B cell (primary cell): ENCODE measurements around the gene SFXN2. TPM values are rescaled to one million over a fixed set of nuclear protein-coding genes. Genes with fewer than 3 reads are reported as not detected.

Experiments used
- ATAC-seq: fragments of 200-7000 bp; cut with Tn5 transposase; one replicate; pipeline ENCODE4 v1.10.0; 2021; ENCODE audit warnings: low read depth, mild to moderate bottlenecking, moderate number of reproducible peaks, moderate library complexity
- CTCF ChIA-PET: fragments of 350-600 bp; sonication (Branson Sonifier 250); formaldehyde crosslinking; loops from one replicate; lab custom pipeline; 2021; ENCODE audit warnings: antibody characterized with exemption, inconsistent platforms; lab: Charles Lee
- POLR2A ChIA-PET: fragments of 350-600 bp; sonication (Branson Sonifier 250); formaldehyde crosslinking; loops from one replicate; lab custom pipeline; 2021; ENCODE audit warnings: antibody characterized with exemption; lab: Charles Lee
- DNase-seq: peaks from one replicate; pipeline ENCODE4 v3.0.0; 2013
- H2AFZ ChIP-seq: 2 replicates; pipeline ENCODE4 v1.6.1; 2012; ENCODE audit warnings: mild to moderate bottlenecking, low read depth, low read length; ENCODE audit not compliant: insufficient read depth, poor library complexity, severe bottlenecking
- H3K27ac ChIP-seq, 2 donors: 1 replicate in 1 of 2; 2 replicates in 1 of 2; pipeline ENCODE4 v1.5.1; 2012 to 2013; ENCODE audit warnings: low read length in 2 of 2, mild to moderate bottlenecking in 2 of 2, moderate library complexity in 1 of 2
- H3K27me3 ChIP-seq, 4 experiments: fragments of 200-600 bp in 1 of 4; sonication (generic) in 1 of 4; replicated peaks in 1 of 4; 1 replicate in 2 of 4; 2 replicates in 2 of 4; pipeline versions ENCODE4 v1.6.1 to v1.7.0; 2013 to 2016; ENCODE audit warnings: low read length in 3 of 4, mild to moderate bottlenecking in 2 of 4, mixed read lengths in 1 of 4, moderate library complexity in 1 of 4; ENCODE audit not compliant: insufficient read depth in 4 of 4, control insufficient read depth in 3 of 4; ENCODE audit errors: control extremely low read depth in 1 of 4
- H3K36me3 ChIP-seq, 2 experiments: replicated peaks in 1 of 2; 1 replicate in 1 of 2; 2 replicates in 1 of 2; pipeline versions ENCODE4 v1.6.1 to v1.7.1; 2013; ENCODE audit warnings: low read length in 1 of 2; ENCODE audit not compliant: insufficient read depth in 2 of 2, control insufficient read depth in 1 of 2; ENCODE audit errors: control extremely low read depth in 1 of 2, extremely low read depth in 1 of 2
- H3K4me1 ChIP-seq, 2 donors: fragments of 200-600 bp in 1 of 2; sonication (generic) in 1 of 2; 1 replicate in 1 of 2; 2 replicates in 1 of 2; pipeline versions ENCODE4 v1.5.1 to v1.6.1; 2013 to 2017; ENCODE audit warnings: low read length in 2 of 2; ENCODE audit not compliant: control insufficient read depth in 2 of 2, insufficient read depth in 2 of 2
- H3K4me2 ChIP-seq: replicated peaks from 2 replicates; pipeline ENCODE3; 2012; ENCODE audit warnings: mild to moderate bottlenecking, low read depth, low read length; ENCODE audit not compliant: poor library complexity, severe bottlenecking
- H3K4me3 ChIP-seq, 5 experiments: fragments of 200-600 bp in 1 of 5; sonication (generic) in 1 of 5; 1 replicate in 3 of 5; 2 replicates in 2 of 5; pipeline versions ENCODE4 v1.5.1 to v1.7.0; 2011 to 2016; ENCODE audit warnings: low read length in 4 of 5, mild to moderate bottlenecking in 4 of 5, low read depth in 2 of 5, control low read depth in 1 of 5, moderate library complexity in 1 of 5; ENCODE audit not compliant: insufficient read depth in 1 of 5; ENCODE audit errors: control extremely low read depth in 1 of 5, extremely low read depth in 1 of 5
- H3K79me2 ChIP-seq: fragments of 200-600 bp; sonication (generic); one replicate; pipeline ENCODE4 v1.6.0; 2016; ENCODE audit warnings: low read length; ENCODE audit not compliant: control insufficient read depth, insufficient read depth
- H3K9ac ChIP-seq: fragments of 200-600 bp; sonication (generic); 2 replicates; pipeline ENCODE4 v1.6.1; 2017; ENCODE audit warnings: mild to moderate bottlenecking, low read length, moderate library complexity
- H3K9me3 ChIP-seq, 3 donors: one replicate each; pipeline versions ENCODE4 v1.6.1 to v1.7.1; 2013; ENCODE audit warnings: low read length in 2 of 3; ENCODE audit not compliant: control insufficient read depth in 2 of 3, insufficient read depth in 1 of 3; ENCODE audit errors: control extremely low read depth in 1 of 3
- H4K20me1 ChIP-seq: 2 replicates; pipeline ENCODE4 v1.6.0; 2012; ENCODE audit warnings: mild to moderate bottlenecking, low read length; ENCODE audit not compliant: insufficient read depth, control insufficient read depth, poor library complexity, severe bottlenecking
- H3K27ac Mint-ChIP-seq: one replicate; pipeline ENCODE4 v1.8.0; 2021; ENCODE audit warnings: mixed read lengths
- H3K27me3 Mint-ChIP-seq: one replicate; pipeline ENCODE4 v1.8.0; 2021; ENCODE audit warnings: mixed read lengths
- H3K4me1 Mint-ChIP-seq: one replicate; pipeline ENCODE4 v1.8.0; 2021; ENCODE audit warnings: mixed read lengths
- H3K4me3 Mint-ChIP-seq: one replicate; pipeline ENCODE4 v1.8.0; 2021; ENCODE audit warnings: mixed read lengths
- H3K9me3 Mint-ChIP-seq: one replicate; pipeline ENCODE4 v1.8.0; 2022; ENCODE audit warnings: mixed read lengths; ENCODE audit not compliant: insufficient read depth
- EZH2 ChIP-seq: IDR thresholded peaks from 2 replicates; pipeline ENCODE4 v1.6.1; 2012; ENCODE audit warnings: borderline replicate concordance, low read depth, mild to moderate bottlenecking, moderate library complexity, low read length; ENCODE audit not compliant: insufficient read depth, poor library complexity, severe bottlenecking
- WGBS: methylation state at CpG from one replicate; pipeline ENCODE4 v1.1.5; 2013; ENCODE audit warnings: missing lambda C conversion rate; ENCODE audit not compliant: insufficient coverage; 5-methylcytosine and 5-hydroxymethylcytosine counted together
- intact Hi-C: fragments of 100-400 bp; cut with micrococcal nuclease; formaldehyde crosslinking; loops from one replicate; pipeline ENCODE4 v1.10.0; 2022
- polyA plus RNA-seq: library from polyadenylated mRNA; depleted of rRNA; stranded (reverse); fragments of >200 nt; gene quantifications from 2 replicates; pipeline ENCODE4 v1.2.3, GENCODE V29; 2012
- total RNA-seq, 2 donors: library from RNA; stranded (reverse); fragments of 120-200 nt in 1 of 2; gene quantifications; 1 replicate in 1 of 2; 2 replicates in 1 of 2; pipeline versions ENCODE4 v1.2.3 to v1.2.4, GENCODE V29; 2013 to 2022
- TF ChIP-seq, protein P1 (sequence below): fragments of 200-600 bp; IDR thresholded peaks from one replicate; pipeline ENCODE4 v1.8.0; 2022; ENCODE audit warnings: antibody characterized with exemption, mild to moderate bottlenecking

The SFXN2 gene
- total and polyA plus RNA-seq, 2 donors (not counting 1 experiment from before 2014, with no cell fraction given), result 8.1 to 23.5 TPM

DNA sequence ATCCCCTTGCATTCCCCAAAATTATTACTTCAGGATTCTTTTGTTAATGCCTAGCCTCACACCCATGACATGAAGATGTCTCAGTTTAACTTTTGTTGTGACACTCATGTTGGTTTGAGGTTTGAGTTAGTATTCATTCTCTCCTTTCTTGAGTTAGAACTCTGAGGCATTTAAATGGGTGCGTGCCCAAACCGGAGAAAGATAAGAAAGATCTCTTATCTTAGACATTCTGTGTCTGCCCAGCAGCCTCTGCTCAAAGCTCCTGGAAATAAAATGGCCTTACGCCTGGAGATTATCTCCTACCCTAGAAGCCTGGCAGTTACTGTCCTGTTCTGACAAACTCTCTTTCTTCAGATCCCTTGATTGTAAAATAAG, 55.7 kb downstream of the SFXN2 start:
- H3K9me3 ChIP-seq, result no peaks in the 10 kb centered on the region
- peaks cover 93% of the 10 kb centered on the region for H3K79me2 ChIP-seq
- no peak for DNase-seq
- H3K4me1 Mint-ChIP-seq, result peaks cover 55% of the 10 kb centered on the region
- TF ChIP-seq, protein P1, sequence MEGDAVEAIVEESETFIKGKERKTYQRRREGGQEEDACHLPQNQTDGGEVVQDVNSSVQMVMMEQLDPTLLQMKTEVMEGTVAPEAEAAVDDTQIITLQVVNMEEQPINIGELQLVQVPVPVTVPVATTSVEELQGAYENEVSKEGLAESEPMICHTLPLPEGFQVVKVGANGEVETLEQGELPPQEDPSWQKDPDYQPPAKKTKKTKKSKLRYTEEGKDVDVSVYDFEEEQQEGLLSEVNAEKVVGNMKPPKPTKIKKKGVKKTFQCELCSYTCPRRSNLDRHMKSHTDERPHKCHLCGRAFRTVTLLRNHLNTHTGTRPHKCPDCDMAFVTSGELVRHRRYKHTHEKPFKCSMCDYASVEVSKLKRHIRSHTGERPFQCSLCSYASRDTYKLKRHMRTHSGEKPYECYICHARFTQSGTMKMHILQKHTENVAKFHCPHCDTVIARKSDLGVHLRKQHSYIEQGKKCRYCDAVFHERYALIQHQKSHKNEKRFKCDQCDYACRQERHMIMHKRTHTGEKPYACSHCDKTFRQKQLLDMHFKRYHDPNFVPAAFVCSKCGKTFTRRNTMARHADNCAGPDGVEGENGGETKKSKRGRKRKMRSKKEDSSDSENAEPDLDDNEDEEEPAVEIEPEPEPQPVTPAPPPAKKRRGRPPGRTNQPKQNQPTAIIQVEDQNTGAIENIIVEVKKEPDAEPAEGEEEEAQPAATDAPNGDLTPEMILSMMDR, result no peak
- no peak for TF ChIP-seq EZH2
- ATAC-seq, result no peak
- no peak overlapping the region for H3K9ac ChIP-seq
- ChIA-PET CTCF (no interaction called here), POLR2A (no interaction called here)
- WGBS, result 100% methylated on average over 3 of the region's 3 CpGs
- H3K27me3 Mint-ChIP-seq, result no peaks in the 10 kb centered on the region
- no peak overlapping the region for H3K27ac ChIP-seq
- H3K36me3 ChIP-seq, result peaks cover 0 to 17% of the 10 kb centered on the region in 2 experiments
- H3K4me2 ChIP-seq, result no peak overlapping the region
- H3K9me3 Mint-ChIP-seq, result no peaks in the 10 kb centered on the region
- no peak overlapping the region for H3K27ac Mint-ChIP-seq
- intact Hi-C loops, result no loop called here
- H3K4me1 ChIP-seq, result peaks cover 8 to 17% of the 10 kb centered on the region in 2 donors
- H4K20me1 ChIP-seq, result peaks cover 80% of the 10 kb centered on the region
- no peak overlapping the region for H3K4me3 Mint-ChIP-seq
- no peak overlapping the region for H2AFZ ChIP-seq
- H3K27me3 ChIP-seq, result no peaks in the 10 kb centered on the region
- no peak overlapping the region for H3K4me3 ChIP-seq

DNA sequence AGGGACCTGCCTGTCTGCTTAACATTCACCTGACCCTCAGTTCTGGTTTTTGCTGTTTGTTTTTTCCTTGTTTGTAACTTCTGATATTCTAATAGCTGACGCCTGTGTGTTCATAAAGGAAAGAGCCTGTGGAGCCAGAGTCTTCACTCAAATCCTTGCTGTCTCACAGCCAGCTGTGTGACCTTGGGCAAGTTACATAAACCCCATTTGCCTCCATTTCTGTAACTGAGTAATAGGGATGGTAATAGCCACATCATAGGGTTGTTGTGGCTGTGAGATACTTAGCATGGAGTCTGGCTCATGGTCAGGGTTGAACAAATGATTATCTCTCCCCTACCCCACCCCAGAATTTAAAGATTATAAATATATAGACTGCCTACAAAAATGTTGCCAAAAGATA, 56.4 kb downstream of the SFXN2 start:
- Histone ChIP-seq H3K36me3 (peaks cover 0 to 12% of the 10 kb centered on the region in 2 experiments), H3K4me2 (no peak overlapping the region), H3K79me2 (peaks cover 93% of the 10 kb centered on the region), H4K20me1 (peaks cover 80% of the 10 kb centered on the region), H3K9me3 (no peaks in the 10 kb centered on the region), H3K4me3 (no peak overlapping the region), H3K4me1 (peaks cover 8 to 21% of the 10 kb centered on the region in 2 donors), H2AFZ (no peak overlapping the region), H3K27me3 (no peaks in the 10 kb centered on the region), H3K27ac (no peak overlapping the region), H3K9ac (no peak overlapping the region)
- ATAC-seq (no peak), DNase-seq (no peak)
- POLR2A ChIA-PET, result no interaction called here
- H3K27me3 Mint-ChIP-seq, result no peaks in the 10 kb centered on the region
- WGBS, result no CpG with 5 or more reads among the region's 1 CpG
- intact Hi-C loops, result no loop called here
- TF ChIP-seq, protein P1, result no peak
- no peak for TF ChIP-seq EZH2
- CTCF ChIA-PET, result no interaction called here
- peaks cover 56% of the 10 kb centered on the region for H3K4me1 Mint-ChIP-seq
- no peaks in the 10 kb centered on the region for H3K9me3 Mint-ChIP-seq
- H3K27ac Mint-ChIP-seq, result no peak overlapping the region
- H3K4me3 Mint-ChIP-seq, result no peak overlapping the region
